ENCODE results near the gene MUC4.

DNA sequence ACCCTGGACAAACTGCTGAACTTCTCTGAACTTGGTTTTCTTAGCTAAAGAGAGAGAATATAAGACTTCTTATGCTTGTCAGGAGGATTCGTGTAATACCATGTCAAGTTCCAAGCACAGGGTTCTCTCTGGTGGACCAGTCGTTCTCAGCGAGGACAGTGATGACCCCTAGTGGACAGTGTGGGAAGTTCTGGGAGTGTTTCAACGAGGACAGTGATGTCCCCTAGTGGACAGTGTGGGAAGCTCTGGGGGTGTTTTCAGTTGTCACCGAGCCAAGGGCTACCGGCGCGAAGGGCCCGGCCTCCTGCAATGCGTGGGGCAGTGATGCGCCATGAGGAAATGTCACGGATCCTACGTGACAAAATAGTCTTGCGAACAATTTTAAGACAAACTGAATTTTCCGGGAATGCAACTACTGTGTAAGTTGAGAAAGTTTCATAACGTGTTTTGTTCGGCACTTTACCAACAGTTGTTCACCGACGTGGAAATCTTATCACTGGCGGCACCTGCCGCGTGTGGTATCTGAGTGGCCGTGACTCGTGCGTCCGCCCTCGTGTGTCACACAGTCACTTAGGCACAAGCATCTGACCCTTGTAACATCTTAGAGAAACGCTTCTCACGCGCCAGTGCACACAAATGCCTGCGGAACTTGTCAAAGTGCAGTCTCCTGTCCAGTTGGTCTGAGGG, 39.3 kb upstream of the MUC4 start:
- TF ChIP-seq POLR2AphosphoS5 (IDR thresholded peaks at IDR 0.05), result peak in 1 of 2 donors; percentile 59
- TF ChIP-seq, protein P1, sequence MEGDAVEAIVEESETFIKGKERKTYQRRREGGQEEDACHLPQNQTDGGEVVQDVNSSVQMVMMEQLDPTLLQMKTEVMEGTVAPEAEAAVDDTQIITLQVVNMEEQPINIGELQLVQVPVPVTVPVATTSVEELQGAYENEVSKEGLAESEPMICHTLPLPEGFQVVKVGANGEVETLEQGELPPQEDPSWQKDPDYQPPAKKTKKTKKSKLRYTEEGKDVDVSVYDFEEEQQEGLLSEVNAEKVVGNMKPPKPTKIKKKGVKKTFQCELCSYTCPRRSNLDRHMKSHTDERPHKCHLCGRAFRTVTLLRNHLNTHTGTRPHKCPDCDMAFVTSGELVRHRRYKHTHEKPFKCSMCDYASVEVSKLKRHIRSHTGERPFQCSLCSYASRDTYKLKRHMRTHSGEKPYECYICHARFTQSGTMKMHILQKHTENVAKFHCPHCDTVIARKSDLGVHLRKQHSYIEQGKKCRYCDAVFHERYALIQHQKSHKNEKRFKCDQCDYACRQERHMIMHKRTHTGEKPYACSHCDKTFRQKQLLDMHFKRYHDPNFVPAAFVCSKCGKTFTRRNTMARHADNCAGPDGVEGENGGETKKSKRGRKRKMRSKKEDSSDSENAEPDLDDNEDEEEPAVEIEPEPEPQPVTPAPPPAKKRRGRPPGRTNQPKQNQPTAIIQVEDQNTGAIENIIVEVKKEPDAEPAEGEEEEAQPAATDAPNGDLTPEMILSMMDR (IDR thresholded peaks at IDR 0.05), result peak; percentile 99 to 100 (median 100)
- no peak for TF ChIP-seq EP300 (IDR thresholded peaks at IDR 0.05)

All from upper lobe of left lung (tissue), 4 donors.